NCI-H748 treated with DMSO at 0.1 percent for 48 hours (cell line): ENCODE measurements around the gene AKT1.
"Not testable (repeated sequence)": the region's sequence is repeated elsewhere in the genome, so short reads cannot be mapped to it uniquely, and the experiment has no call there.

Experiments
- DNase-seq: peaks from one replicate; lab custom pipeline; 2025; lab: John Stamatoyannopoulos, UW

AKT1 gene

DNA sequence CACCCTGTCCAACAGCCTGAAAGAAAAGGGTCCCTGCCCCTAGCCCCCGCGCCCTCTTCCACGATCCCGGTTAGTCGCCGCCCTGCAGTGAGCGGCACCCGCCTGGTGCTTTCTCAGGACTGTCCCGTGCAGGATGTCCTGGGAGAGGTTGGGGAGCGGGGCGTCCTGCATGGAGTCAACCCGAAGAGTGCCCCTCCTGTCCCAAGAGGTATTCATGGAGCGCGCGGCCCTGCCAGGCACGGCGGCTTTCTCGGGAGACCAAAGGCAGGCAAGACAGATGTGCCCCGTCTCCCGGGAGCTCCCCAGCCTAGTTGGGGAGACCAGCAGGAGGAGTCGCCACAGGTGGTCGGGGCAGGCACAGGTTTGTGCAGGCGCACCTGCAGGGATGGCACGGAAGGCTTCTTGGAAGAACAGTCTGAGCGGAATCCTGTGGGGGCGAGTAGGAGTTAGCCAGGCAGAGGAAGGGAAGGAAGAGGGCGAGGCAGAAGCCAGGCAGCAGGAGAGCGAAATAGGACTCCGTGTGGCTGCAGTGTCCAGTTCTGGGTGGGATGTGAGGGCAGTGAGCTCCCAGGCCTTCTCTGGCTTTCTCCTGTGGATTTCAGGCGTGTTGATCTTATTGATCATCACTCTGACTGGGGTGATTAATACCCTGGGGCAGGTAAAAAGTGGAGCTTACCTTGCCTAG, 41.9 kb downstream of the AKT1 start:
- no peak for DNase-seq

DNA sequence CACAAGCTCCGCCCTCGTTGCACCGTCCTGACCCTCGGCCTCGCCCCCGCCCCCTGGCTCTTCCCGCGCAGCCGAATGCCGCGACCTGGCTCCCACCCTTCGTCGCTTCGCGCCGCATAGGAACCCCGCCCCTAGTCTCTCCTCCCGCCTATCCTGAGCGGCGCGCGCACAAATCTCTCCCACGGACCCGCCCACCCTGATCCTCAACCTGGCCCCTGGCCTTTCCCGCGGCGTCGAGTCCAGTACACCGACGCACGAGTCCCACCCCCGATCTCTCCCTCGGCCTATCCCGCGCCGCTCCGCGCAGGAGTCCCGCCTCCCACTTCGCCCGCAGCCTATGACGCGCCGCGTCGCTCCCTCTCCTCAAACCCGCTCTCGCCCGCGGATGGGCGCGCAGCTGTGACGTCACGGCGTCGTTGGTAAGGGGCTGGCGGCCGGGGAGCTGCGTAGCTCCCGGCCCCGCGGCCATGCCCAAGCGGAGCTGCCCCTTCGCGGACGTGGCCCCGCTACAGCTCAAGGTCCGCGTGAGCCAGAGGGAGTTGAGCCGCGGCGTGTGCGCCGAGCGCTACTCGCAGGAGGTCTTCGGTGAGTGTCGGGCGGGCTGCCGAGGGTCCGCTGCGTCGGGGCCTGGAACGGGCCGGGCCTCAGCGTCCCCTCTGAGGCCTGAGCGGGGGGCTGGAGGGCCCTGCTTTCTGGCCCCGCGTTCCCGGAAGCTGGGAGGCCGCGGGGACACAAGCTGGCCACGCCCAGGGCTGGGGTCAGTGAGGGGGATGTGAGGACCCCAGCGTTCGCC, 42.6 kb downstream of the AKT1 start, which contains the start of gene SIVA1:
TSS of gene SIVA1 (plus strand) at position 413 of the 793 bp plus-strand sequence. CDS start at position 468, 55 bp downstream.
- peak; percentile 100 for DNase-seq

DNA sequence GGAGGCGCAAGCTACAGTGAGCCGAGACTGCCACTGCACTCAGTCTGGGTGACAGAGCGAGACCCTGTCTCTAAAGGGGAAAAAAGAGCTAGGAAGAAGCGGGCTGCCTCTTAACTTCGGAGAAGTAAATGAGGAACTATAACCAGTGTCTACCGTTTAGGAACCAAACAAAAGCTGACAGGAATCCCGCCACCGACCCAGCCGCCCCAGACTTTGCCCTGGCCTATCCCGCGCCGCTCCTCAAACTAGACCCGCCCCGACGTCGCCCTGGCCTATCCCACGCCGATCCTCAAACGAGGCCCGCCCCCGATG, 43.2 kb downstream of the AKT1 start:
- DNase-seq = no peak

DNA sequence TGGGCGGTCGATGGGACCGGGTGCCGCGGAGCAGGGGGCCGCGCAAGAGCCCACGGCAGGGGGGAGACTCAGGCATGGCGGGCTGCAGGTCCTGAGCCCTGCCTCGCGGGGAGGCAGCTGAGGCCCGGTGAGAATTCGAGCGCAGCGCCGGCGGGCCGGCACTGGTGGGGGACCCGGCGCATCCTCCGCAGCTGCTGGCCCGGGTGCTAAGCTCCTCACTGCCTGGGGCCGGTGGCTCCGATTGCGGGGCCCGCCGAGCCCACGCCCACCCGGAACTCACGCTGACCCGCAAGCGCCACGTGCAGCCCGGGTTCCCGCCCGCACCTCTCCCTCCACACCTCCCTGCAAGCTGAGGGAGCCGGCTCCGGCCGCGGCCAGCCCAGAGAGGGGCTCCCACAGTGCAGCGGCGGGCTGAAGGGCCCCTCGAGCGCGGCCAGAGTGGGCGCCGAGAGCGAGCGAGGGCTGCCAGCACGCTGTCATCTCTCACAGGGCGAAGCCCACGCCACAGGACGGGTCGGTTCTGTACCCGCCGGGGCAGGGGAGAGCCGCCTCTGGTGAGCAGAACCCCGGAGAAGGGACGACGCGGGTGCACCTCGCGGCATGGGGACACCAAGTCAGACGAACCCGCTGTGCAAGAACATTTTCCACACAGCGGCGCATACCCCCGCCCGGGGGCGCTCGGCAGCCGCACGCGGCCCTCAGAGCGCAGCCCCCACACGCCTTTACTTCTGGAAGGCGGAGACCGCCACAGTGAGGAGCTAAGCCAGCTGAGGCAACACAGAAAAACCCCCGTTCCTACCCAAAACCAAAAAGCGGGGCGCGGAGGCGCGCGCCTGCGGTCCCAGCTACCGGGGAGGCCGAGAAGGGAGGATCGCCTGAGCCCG, 43.8 kb downstream of the AKT1 start:
- DNase-seq = no peak

DNA sequence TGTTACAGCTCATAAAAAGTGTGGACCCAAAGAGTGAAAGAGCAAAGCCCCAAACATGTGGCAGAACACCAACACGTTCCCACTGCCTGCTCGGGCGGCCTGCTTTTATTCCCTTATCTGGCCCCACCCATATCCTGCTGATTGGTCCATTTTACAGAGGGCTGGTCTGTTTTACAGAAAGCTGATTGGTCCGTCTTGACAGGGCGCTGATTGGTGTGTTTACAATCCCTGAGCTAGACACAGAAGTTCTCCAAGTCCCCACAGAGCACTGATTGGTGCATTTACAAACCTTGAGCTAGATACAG, 44.8 kb downstream of the AKT1 start:
- DNase-seq = not testable (repeated sequence)

DNA sequence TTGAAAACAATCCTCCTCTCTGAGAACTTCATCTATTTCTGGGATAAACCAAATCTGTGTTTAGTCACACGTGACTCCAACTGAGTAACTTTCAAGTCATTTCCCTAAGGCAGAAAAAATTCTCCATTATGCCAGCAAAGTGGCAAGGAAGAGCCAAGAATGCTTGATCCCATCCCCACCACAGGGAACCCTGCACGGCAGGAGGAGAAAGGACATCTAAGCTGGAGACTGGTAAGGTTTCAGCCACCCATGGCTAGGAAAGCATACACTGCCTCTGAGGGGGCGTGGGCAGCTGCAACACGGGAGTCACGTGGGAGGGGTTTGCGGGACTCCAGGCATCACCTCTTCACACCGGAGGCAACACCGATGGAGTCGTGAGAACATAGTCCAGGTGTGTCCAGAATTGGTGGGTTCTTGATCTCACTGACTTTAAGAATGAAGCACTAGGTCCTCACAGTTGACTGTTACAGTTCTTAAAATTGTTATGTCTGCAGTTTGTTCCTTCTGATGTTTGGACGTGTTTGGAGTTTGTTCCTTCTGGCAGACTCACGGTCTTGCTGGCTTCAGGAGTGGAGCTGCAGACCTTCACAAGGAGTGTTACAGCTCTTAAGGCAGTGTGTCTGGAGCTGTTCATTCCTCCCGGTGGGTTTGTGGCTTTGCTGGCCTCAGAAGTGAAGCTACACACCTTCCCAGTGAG, 45.3 kb downstream of the AKT1 start:
- no peak for DNase-seq

DNA sequence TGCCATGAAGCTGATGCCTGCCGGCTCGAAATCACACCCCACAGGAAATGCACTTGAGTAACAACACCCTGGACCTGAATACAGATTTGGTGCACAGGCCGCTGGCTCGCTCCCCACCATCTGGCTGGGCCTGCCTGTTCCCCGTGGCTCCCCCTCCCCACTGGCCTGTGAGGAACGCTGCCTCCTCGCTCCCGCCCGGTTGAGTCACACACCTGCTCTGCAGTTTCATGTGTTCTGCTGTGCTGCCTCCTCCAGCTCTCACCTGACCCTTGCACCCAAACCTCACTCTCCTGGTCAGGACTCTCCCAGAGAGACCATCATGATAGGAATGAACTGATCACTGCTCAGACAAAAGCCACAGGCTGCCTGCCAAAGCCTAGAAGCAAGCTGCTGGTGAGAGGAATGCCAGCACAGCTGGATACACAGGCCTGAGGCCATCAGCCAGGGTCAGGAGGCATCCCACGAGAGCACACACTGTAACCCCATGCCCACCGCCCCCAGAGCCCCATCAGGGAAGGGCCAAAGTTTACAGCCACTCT, 46.4 kb downstream of the AKT1 start:
- DNase-seq = no peak

DNA sequence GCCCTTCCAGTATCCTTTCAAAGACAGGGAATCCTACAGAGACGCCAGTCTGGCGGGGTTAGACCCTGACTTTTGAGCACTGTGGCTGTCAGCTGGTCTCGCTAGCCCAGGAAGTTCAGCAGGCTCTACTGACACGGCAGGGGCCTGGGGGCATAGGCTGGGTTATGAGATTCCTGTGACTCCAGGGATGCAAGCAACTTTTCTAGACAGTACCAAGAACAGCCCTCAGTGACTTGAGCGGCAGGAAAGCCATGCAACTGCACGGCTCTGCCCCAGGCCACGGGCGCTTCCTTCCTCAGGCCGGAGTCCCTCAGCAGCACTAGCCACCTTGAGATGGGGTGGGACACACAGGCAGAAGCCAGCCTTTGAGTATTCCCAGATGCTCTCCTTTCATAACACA, 47.7 kb downstream of the AKT1 start:
- no peak for DNase-seq

DNA sequence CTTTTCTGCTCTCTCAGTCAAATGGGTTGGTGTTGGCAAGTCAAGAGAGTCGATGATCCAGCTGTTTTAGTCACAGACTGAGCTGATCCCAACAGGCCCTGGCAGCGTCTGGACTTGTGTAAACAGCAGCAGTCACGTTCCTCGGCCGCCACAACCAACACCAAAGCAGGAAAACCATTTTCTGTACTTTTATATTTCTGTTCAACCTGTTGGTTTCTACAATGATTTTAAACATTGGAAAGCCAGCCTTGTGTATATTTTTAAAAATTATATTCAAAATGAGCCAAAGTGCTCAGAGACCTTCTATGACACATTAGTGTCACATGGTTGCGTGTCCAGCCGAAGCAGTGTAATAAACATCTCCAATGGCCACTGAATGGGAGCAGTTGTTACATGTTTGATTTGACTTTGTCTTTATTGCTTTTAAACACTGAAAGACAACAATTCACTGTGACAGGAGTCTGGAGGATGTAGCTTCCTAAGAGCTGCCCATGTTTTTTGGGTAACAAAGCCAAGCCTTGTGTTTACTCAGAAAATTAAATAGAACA, 48.5 kb downstream of the AKT1 start:
- peak; percentile 84 for DNase-seq

DNA sequence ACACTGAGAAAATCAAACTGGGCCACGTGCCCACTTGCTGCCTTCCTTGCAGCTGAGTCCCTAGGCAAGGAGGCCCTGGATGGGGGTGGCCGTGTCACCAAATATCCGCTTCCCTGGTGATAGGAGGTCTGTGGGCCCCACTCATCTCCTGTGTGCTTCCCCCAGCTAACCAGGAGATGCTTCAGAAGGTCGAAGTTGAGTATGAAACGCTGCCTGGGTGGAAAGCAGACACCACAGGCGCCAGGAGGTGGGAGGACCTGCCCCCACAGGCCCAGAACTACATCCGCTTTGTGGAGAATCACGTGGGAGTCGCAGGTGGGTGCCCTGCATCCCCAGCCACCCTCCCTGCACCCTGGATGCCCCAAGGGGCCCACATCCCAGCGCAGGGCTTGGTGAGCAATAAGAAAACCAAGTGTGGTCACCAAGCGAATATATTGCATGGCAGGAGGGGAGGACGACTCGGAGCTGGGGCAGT, 49.4 kb downstream of the AKT1 start:
- no peak for DNase-seq

DNA sequence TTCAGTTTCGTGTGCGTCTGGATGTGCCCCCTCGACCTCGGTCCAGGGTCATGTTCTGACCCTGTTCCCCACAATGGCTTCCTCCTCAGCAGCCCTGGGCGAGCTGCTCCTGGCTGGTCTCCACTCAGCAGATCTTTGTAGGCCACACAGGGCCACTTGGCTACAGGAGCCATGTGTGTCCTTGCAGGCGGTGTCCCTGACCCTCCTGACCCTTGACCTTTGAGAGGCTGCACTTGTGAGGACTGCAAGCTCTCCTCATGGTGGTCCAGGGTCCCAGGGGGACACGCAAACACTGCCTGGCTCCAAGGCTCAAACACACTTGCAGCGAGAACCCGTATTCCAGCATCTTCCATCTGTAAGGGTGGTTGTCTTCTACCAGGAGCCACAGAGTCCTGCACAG, 50.1 kb downstream of the AKT1 start:
- no peak for DNase-seq

DNA sequence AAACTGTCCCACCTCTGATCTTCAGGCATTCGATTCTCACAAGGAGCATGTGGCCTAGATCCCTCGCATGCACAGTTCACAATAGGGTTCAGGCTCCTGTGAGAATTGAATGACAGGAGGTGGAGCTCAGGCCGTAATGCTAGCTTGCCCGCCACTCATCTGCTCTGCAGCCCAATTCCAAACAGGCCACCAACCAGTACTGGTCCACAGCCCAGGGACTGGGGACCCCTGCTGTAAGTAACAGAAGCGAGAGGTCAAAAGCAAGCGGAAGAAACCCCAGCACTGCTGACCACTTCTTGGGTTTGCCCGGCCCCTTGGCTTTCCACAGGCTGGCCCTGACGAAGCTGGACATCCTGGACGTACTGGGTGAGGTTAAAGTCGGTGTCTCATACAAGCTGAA, 51.1 kb downstream of the AKT1 start:
- no peak for DNase-seq

DNA sequence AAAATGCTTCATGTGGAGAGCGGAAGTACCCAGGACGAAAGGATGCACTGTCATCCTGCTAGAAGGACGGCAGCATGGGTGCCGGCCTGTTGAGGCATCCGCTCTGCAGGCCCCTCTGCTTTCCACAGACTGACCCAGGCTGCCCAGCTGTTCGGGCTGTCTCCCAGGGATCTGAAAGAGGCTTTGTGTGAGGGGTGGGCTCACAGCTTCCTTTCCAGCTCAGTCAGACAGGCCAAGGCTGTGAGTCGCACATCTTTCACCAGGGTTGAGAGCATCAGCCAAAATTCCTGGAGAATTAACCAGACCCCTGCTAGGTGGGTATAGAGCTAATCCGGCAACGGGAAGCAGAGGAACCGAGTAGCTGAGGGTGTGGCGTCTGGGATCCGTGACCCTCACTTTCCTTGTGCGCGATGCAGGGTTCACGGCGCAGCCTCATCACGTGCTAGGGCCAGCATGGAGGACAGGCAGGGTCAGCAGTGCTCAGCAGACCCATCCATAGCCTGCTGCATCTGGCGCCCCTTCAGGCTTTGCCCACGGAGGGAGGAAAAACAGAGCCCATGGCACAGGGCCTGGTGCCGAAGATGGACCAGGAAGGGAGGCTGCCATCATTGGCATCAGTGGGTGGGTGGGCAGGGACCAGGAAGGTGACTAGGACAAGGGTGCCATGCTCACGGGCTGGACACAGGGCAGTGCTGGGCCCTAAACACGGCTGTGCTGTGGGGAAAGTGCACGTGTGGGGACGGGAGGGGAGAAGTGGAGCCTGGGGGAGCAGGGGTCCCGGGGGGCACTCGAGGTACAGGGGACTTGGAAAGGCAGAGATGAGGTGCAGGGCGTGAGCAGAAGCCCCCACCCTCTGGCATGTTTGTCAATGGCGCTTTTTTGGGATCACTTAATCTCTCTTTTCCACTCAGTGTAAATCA, 51.8 kb downstream of the AKT1 start:
- no peak for DNase-seq

DNA sequence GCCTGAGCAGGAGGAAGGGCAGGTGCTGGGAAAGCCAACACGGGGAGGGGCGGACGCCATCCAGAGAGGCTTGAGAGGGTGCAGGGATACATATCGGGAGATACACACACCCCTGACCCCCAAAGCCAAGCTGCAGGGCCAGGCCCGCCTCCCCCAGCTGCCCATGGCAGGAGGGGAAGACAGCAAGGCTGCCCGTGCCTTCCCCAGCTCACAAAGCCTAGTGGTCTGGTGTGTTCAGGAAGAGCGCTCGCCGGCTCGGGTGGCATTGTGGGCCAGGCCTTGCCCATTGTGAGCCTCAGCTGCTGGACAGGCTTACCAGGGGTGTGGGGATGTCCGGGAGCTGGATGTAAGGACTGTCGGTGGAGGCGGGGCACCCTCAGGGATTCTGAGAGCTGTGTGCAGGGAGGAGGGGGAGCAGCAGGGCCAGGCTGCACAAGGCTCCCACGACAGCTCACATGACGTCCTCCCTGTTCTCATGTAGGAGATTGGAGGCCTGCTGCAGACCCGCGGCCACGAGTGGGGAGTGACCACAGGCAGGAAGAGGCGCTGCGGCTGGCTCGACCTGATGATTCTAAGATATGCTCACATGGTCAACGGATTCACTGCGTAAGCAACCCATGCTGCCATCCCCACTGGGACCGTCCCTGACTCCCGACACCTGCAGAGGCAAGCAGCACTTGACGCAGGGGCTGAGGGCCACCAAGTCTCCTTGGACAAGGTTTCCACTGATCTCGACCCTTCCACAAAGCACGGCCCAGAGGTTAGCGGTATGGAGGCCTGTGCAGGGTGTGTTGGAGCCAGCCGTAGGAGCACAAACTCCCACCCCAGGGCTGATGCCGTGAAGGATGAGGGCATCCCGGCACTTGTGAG, 52.7 kb downstream of the AKT1 start:
- no peak for DNase-seq

DNA sequence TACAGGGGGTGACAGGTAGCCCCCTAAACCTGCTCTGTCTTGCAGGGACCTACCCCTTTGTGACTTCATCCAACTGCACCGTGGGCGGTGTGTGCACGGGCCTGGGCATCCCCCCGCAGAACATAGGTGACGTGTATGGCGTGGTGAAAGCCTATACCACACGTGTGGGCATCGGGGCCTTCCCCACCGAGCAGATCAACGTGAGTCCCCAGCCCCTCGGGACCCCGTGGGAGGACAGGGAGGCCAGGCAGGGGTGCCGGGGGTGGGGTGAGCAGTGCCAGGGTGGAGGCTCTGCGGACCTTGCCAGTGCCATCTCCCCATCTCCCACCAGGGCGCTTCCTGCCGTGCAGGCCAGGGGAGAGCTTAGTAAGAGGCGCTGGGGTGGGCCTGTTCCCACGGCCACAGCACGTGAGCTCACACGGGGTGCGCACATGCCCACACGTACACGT, 53.7 kb downstream of the AKT1 start:
- DNase-seq = no peak

DNA sequence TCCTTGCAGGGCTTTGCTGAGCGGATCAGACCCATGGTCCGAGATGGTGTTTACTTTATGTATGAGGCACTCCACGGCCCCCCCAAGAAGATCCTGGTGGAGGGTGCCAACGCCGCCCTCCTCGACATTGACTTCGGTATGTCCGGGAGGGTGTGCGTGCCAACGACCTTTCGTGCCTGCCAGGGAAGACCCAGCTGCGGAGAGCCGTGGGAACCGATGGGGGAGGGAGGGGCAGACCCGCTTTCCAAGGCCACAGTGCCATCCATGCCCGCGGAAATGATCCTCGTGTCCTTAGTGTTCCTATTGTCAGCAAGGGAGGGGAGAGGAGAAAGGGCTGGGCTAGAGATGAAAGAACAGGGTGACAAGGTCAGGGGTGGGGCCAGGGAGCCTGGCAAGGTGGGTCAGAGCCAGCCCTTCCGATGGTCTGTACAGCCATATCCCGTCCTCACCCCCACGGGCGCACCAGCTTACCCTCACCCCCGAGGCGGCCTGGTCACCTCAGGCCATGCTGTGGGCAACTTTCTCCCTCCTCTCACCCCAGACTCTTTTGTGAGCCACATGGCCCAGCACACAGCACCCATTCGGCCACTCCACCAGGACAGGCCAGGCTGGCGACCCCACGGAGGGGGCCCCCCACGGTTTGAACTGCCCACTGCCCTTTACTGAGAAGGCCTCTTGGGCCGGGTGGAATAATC, 54.3 kb downstream of the AKT1 start:
- DNase-seq = no peak

DNA sequence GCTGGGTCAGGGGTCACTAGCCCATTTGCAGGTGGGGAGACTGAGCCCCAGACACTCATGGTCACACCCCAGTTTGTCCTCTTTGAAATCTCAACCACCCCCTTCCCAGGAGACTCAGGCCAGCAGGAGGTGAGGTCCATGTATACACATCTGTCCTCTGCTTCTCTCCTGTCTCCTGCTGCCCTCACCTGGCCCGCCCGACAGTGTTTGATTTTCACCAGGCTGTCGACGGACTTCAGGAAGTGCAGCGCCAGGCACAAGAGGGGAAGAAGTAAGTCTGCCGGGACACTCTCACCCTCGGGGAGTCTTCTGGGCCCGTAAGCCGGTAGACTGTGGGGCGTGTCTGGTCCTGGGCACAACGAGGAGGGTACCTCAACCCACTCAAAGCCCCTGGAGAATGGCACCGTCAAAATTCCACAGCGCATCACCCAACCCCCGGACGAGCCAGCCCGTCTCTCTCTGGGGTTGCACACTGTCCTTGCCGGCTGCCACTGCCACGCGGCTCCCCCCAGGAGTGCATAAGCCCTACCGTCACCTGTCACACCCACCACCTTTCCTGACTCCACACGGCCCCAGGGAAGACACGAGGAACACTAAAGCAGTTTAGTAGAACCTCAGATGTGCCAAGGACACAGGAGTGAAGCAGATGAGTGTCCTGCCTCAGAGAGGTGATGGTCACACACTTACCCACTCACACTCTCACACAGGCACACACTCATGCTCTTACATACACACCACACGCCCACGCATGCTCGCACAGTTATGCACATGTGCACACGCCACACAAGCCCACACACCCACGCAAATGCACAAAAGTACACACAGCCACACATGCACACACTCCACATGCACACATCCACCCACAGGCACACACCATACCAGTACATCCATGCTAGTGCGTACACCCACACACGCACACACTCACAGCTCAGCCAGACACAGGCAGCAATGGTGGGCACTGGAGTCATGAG, 55.7 kb downstream of the AKT1 start:
- DNase-seq = no peak

DNA sequence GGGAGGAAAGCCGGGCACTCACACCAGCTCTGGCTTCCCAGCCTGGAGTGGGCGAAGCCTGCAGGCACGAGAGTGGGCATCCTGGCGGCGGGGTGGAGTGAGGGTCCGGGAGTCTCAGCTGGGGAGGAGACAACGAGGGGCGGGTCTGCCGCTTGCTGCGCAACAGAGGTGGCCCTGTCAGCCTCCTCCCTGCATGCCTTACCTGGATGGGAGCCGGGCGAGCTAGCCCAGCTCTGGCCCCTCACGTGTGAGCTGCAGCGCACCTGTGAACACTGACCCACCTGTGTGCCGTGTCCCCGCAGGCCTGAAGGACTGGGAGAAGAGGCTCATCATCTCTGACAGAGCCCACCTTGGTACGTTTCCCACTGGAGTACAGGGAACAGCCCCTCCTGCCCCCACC, 56.5 kb downstream of the AKT1 start:
- no peak for DNase-seq
